Hepatocyte (in vitro differentiated cells): ENCODE results near the gene KDM4F.

Source experiments
- EZH2 ChIP-seq: fragments of 200-600 bp; sonication (generic); IDR thresholded peaks from 2 replicates; pipeline ENCODE4 v1.6.1; 2016; ENCODE audit warnings: antibody characterized with exemption, mild to moderate bottlenecking, borderline replicate concordance
- EZH2phosphoT487 ChIP-seq: fragments of 200-600 bp; sonication (generic); IDR thresholded peaks from one replicate; pipeline ENCODE4 v1.6.1; 2018; ENCODE audit warnings: antibody characterized with exemption, mild to moderate bottlenecking, low read depth, moderate library complexity; ENCODE audit not compliant: unreplicated experiment, severe bottlenecking
- TF ChIP-seq, protein P1 (sequence below): fragments of 200-600 bp; sonication (generic); IDR thresholded peaks from 2 replicates; pipeline ENCODE4 v1.5.1; 2016; ENCODE audit warnings: antibody characterized with exemption, mild to moderate bottlenecking; ENCODE audit not compliant: poor library complexity

DNA sequence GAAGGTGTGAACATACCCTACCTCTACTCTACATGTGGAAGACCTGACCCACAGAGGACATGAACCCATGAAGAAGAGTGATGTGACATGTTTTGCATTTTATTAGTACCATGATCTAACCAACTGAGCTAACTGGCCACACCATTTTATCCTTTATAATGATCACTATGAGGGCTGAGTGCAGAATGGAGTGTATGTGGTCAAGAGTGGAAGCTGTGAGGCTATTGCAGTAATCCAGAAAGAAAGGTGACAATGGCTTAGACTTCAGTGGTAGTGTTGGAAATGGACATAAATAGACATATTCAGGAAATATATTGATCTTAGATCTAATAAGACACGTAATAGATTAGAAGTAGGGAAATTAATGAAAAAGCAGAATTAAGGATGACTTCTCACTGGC is 21.2 kb downstream of the KDM4F start:
- TF ChIP-seq, protein P1, sequence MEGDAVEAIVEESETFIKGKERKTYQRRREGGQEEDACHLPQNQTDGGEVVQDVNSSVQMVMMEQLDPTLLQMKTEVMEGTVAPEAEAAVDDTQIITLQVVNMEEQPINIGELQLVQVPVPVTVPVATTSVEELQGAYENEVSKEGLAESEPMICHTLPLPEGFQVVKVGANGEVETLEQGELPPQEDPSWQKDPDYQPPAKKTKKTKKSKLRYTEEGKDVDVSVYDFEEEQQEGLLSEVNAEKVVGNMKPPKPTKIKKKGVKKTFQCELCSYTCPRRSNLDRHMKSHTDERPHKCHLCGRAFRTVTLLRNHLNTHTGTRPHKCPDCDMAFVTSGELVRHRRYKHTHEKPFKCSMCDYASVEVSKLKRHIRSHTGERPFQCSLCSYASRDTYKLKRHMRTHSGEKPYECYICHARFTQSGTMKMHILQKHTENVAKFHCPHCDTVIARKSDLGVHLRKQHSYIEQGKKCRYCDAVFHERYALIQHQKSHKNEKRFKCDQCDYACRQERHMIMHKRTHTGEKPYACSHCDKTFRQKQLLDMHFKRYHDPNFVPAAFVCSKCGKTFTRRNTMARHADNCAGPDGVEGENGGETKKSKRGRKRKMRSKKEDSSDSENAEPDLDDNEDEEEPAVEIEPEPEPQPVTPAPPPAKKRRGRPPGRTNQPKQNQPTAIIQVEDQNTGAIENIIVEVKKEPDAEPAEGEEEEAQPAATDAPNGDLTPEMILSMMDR, result no peak
- TF ChIP-seq EZH2 (no peak), EZH2phosphoT487 (no peak)
